ENCODE measurements around the gene PLEKHG4B.
"Not testable (repeated sequence)": the region's sequence is repeated elsewhere in the genome, so short reads cannot be mapped to it uniquely, and the experiment has no call there.

PLEKHG4B gene

GRCh38 chr5:194603-195209, 102.7 kb downstream of the PLEKHG4B start:
- DNase-seq (no peak), ATAC-seq (replicated peaks) (no peak)
- Mint-ChIP-seq H3K27me3 (peaks cover 16 to 33% of the 10 kb centered on the region in 2 donors), H3K27ac (peak overlapping the region in 1 of 2 donors; percentile 46), H3K9me3 (no peaks in the 10 kb centered on the region), H3K4me1 (ENCODE audit: low read depth in 2 of 2) (peaks cover 0 to 7% of the 10 kb centered on the region in 2 donors), H3K4me3 (no peak overlapping the region), H3K36me3 (ENCODE audit: insufficient read depth) (no peaks in the 10 kb centered on the region)

GRCh38 chr5:195401-196160, 103.6 kb downstream of the PLEKHG4B start:
- no peak for ATAC-seq (replicated peaks)
- Mint-ChIP-seq H3K9me3 (no peaks in the 10 kb centered on the region), H3K4me1 (ENCODE audit: low read depth in 2 of 2) (peaks cover 0 to 3% of the 10 kb centered on the region in 2 donors), H3K27me3 (peaks cover 9 to 30% of the 10 kb centered on the region in 2 donors), H3K27ac (peak overlapping the region in 1 of 2 donors; percentile 46), H3K4me3 (no peak overlapping the region), H3K36me3 (ENCODE audit: insufficient read depth) (no peaks in the 10 kb centered on the region)
- DNase-seq: no peak

- no peak overlapping the region for H3K4me3 Mint-ChIP-seq
- DNase-seq: no peak
- ATAC-seq (replicated peaks): no peak
- no peak overlapping the region for H3K27ac Mint-ChIP-seq
- H3K36me3 Mint-ChIP-seq (ENCODE audit: insufficient read depth): no peaks in the 10 kb centered on the region
- H3K27me3 Mint-ChIP-seq: peaks cover 7 to 22% of the 10 kb centered on the region in 2 donors
- H3K9me3 Mint-ChIP-seq: no peaks in the 10 kb centered on the region
- H3K4me1 Mint-ChIP-seq (ENCODE audit: low read depth in 2 of 2): peaks cover 2 to 3% of the 10 kb centered on the region in 2 donors
Measured at GRCh38 chr5:196350-196749, 104.4 kb downstream of the PLEKHG4B start.

- H3K36me3 Mint-ChIP-seq (ENCODE audit: insufficient read depth); DNase-seq; H3K9me3 Mint-ChIP-seq; H3K27ac Mint-ChIP-seq; H3K4me1 Mint-ChIP-seq (ENCODE audit: low read depth in 2 of 2); H3K4me3 Mint-ChIP-seq; ATAC-seq (replicated peaks): not testable (repeated sequence)
- H3K27me3 Mint-ChIP-seq: peaks cover 7 to 19% of the 10 kb centered on the region in 2 donors
Measured at GRCh38 chr5:197031-197430, 105.1 kb downstream of the PLEKHG4B start.

GRCh38 chr5:197892-198489, 106.0 kb downstream of the PLEKHG4B start:
- no peak for ATAC-seq (replicated peaks)
- no peaks in the 10 kb centered on the region for H3K9me3 Mint-ChIP-seq
- peaks cover 0 to 10% of the 10 kb centered on the region in 2 donors for H3K27me3 Mint-ChIP-seq
- H3K27ac Mint-ChIP-seq: no peak overlapping the region
- no peak overlapping the region for H3K4me3 Mint-ChIP-seq
- peaks cover 5% of the 10 kb centered on the region for H3K36me3 Mint-ChIP-seq (ENCODE audit: insufficient read depth)
- peaks cover 2 to 3% of the 10 kb centered on the region in 2 donors for H3K4me1 Mint-ChIP-seq (ENCODE audit: low read depth in 2 of 2)
- DNase-seq: no peak

- Mint-ChIP-seq H3K4me3 (no peak overlapping the region), H3K4me1 (ENCODE audit: low read depth in 2 of 2) (peaks cover 2 to 3% of the 10 kb centered on the region in 2 donors), H3K27ac (no peak overlapping the region), H3K9me3 (no peaks in the 10 kb centered on the region), H3K36me3 (ENCODE audit: insufficient read depth) (peaks cover 8% of the 10 kb centered on the region), H3K27me3 (peaks cover 0 to 7% of the 10 kb centered on the region in 2 donors)
- ATAC-seq (replicated peaks): no peak
- no peak for DNase-seq
Measured at GRCh38 chr5:198516-199196, 106.7 kb downstream of the PLEKHG4B start.

- Mint-ChIP-seq H3K27ac (no peak overlapping the region), H3K4me1 (ENCODE audit: low read depth in 2 of 2) (peaks cover 2 to 3% of the 10 kb centered on the region in 2 donors), H3K36me3 (ENCODE audit: insufficient read depth) (peaks cover 12% of the 10 kb centered on the region), H3K4me3 (no peak overlapping the region), H3K9me3 (no peaks in the 10 kb centered on the region), H3K27me3 (peaks cover 0 to 7% of the 10 kb centered on the region in 2 donors)
- DNase-seq: no peak
- no peak for ATAC-seq (replicated peaks)
Measured at GRCh38 chr5:199197-199949, 107.4 kb downstream of the PLEKHG4B start.

- no peak overlapping the region for H3K4me3 Mint-ChIP-seq
- H3K9me3 Mint-ChIP-seq: no peaks in the 10 kb centered on the region
Measured at GRCh38 chr5:199950-200645, 108.1 kb downstream of the PLEKHG4B start.

GRCh38 chr5:200985-201384, 109.0 kb downstream of the PLEKHG4B start:
- H3K4me1 Mint-ChIP-seq (ENCODE audit: low read depth in 2 of 2): peaks cover 0 to 4% of the 10 kb centered on the region in 2 donors
- peaks cover 25% of the 10 kb centered on the region for H3K36me3 Mint-ChIP-seq (ENCODE audit: insufficient read depth)
- H3K27ac Mint-ChIP-seq: no peak overlapping the region
- no peak for ATAC-seq (replicated peaks)
- no peaks in the 10 kb centered on the region for H3K27me3 Mint-ChIP-seq
- DNase-seq: no peak
- H3K4me3 Mint-ChIP-seq: no peak overlapping the region
- no peaks in the 10 kb centered on the region for H3K9me3 Mint-ChIP-seq

More at GRCh38 chr5:199950-200645, 108.1 kb downstream of the PLEKHG4B start:
- Mint-ChIP-seq H3K27ac (no peak overlapping the region), H3K36me3 (ENCODE audit: insufficient read depth) (peaks cover 20% of the 10 kb centered on the region), H3K4me1 (ENCODE audit: low read depth in 2 of 2) (peaks cover 3 to 4% of the 10 kb centered on the region in 2 donors), H3K27me3 (peaks cover 0 to 6% of the 10 kb centered on the region in 2 donors)
- ATAC-seq (replicated peaks): no peak
- no peak for DNase-seq

- ATAC-seq (replicated peaks): no peak
- Mint-ChIP-seq H3K4me1 (ENCODE audit: low read depth in 2 of 2) (peaks cover 0 to 4% of the 10 kb centered on the region in 2 donors), H3K27me3 (no peaks in the 10 kb centered on the region), H3K9me3 (no peaks in the 10 kb centered on the region), H3K36me3 (ENCODE audit: insufficient read depth) (peaks cover 29% of the 10 kb centered on the region), H3K4me3 (no peak overlapping the region), H3K27ac (peak overlapping the region in 1 of 2 donors; percentile 29)
- DNase-seq: no peak
Measured at GRCh38 chr5:201672-202071, 109.7 kb downstream of the PLEKHG4B start.

- no peaks in the 10 kb centered on the region for H3K27me3 Mint-ChIP-seq
- no peak for DNase-seq
- H3K27ac Mint-ChIP-seq: no peak overlapping the region
- H3K9me3 Mint-ChIP-seq: no peaks in the 10 kb centered on the region
- ATAC-seq (replicated peaks): no peak
- no peak overlapping the region for H3K4me3 Mint-ChIP-seq
- peaks cover 38% of the 10 kb centered on the region for H3K36me3 Mint-ChIP-seq (ENCODE audit: insufficient read depth)
- H3K4me1 Mint-ChIP-seq (ENCODE audit: low read depth in 2 of 2): peaks cover 10 to 12% of the 10 kb centered on the region in 2 donors
Measured at GRCh38 chr5:203246-203930, 111.4 kb downstream of the PLEKHG4B start.

- Mint-ChIP-seq H3K4me1 (ENCODE audit: low read depth in 2 of 2) (peaks cover 14% of the 10 kb centered on the region in 2 donors), H3K9me3 (no peaks in the 10 kb centered on the region), H3K36me3 (ENCODE audit: insufficient read depth) (peaks cover 38% of the 10 kb centered on the region), H3K4me3 (no peak overlapping the region), H3K27me3 (no peaks in the 10 kb centered on the region), H3K27ac (no peak overlapping the region)
- no peak for ATAC-seq (replicated peaks)
- no peak for DNase-seq
Measured at GRCh38 chr5:204001-204400, 112.0 kb downstream of the PLEKHG4B start.

Data from effector memory CD8-positive, alpha-beta T cell (primary cell).